ENCODE results near the gene KCNIP3.

Gene KCNIP3

GRCh38 chr2:95359031-95359430 lies 61.9 kb downstream of the KCNIP3 start:
- Histone ChIP-seq H3K18ac (ENCODE audit: low read length) (no peak overlapping the region), H3K9ac (ENCODE audit: low read depth, low read length, poor library complexity) (no peak overlapping the region), H2AK5ac (ENCODE audit: low read depth, low read length) (no peak overlapping the region), H2AFZ (ENCODE audit: low read length) (no peak overlapping the region), H3K27me3 (ENCODE audit: control insufficient read depth in 3 of 3, insufficient read depth in 3 of 3, low read depth in 1 of 3, low read length in 3 of 3) (no peaks in the 10 kb centered on the region), H3K9me3 (replicated peaks in 1 of 2; ENCODE audit: control insufficient read depth in 2 of 2, insufficient read depth in 1 of 2, low read depth in 1 of 2, low read length in 2 of 2) (peaks cover 0 to 6% of the 10 kb centered on the region in 2 donors), H2BK120ac (ENCODE audit: low read depth, low read length) (no peak overlapping the region), H3K4ac (ENCODE audit: low read length) (no peak overlapping the region), H3K27ac (replicated peaks; ENCODE audit: low read length) (no peak overlapping the region), H3K23ac (ENCODE audit: low read depth, low read length, poor library complexity) (no peak overlapping the region), H3K14ac (ENCODE audit: low read length) (no peak overlapping the region), H3K4me2 (ENCODE audit: insufficient read depth, low read length, poor library complexity, severe bottlenecking) (no peak overlapping the region), H3K36me3 (replicated peaks in 1 of 2; ENCODE audit: control insufficient read depth in 2 of 2, insufficient read depth in 2 of 2, low read length in 2 of 2) (no peaks in the 10 kb centered on the region), H2BK5ac (ENCODE audit: low read length) (no peak overlapping the region), H4K91ac (ENCODE audit: low read depth, low read length, poor library complexity) (no peak overlapping the region), H4K8ac (ENCODE audit: low read depth, low read length) (no peak overlapping the region), H2BK12ac (ENCODE audit: low read length) (no peak overlapping the region), H2BK15ac (ENCODE audit: low read length) (no peak overlapping the region), H3K4me3 (ENCODE audit: low read length in 2 of 2) (no peak overlapping the region), H3K4me1 (ENCODE audit: control insufficient read depth in 2 of 2, insufficient read depth in 1 of 2, low read depth in 1 of 2, low read length in 2 of 2) (no peaks in the 10 kb centered on the region), H3K79me1 (ENCODE audit: low read depth, low read length) (no peaks in the 10 kb centered on the region)
- WGBS, 2 donors (ENCODE audit: extremely low coverage in 2 of 2, insufficient read length in 2 of 2, insufficient replicate concordance in 1 of 2), result no CpG with 5 or more reads among the region's 3 CpGs
- DNase-seq (ENCODE audit: low spot score), result no peak

GRCh38 chr2:95359501-95359930 lies 62.4 kb downstream of the KCNIP3 start:
- Histone ChIP-seq H4K8ac (ENCODE audit: low read depth, low read length) (peak overlapping the region; percentile 30), H3K9ac (ENCODE audit: low read depth, low read length, poor library complexity) (peak overlapping the region; percentile 38), H3K27me3 (ENCODE audit: control insufficient read depth in 3 of 3, insufficient read depth in 3 of 3, low read depth in 1 of 3, low read length in 3 of 3) (no peaks in the 10 kb centered on the region), H4K91ac (ENCODE audit: low read depth, low read length, poor library complexity) (no peak overlapping the region), H3K18ac (ENCODE audit: low read length) (no peak overlapping the region), H3K36me3 (replicated peaks in 1 of 2; ENCODE audit: control insufficient read depth in 2 of 2, insufficient read depth in 2 of 2, low read length in 2 of 2) (no peaks in the 10 kb centered on the region), H3K79me1 (ENCODE audit: low read depth, low read length) (no peaks in the 10 kb centered on the region), H3K4me1 (ENCODE audit: control insufficient read depth in 2 of 2, insufficient read depth in 1 of 2, low read depth in 1 of 2, low read length in 2 of 2) (no peaks in the 10 kb centered on the region), H2BK15ac (ENCODE audit: low read length) (no peak overlapping the region), H3K27ac (replicated peaks; ENCODE audit: low read length) (no peak overlapping the region), H2AK5ac (ENCODE audit: low read depth, low read length) (peak overlapping the region; percentile 73), H2BK120ac (ENCODE audit: low read depth, low read length) (no peak overlapping the region), H2AFZ (ENCODE audit: low read length) (no peak overlapping the region), H2BK5ac (ENCODE audit: low read length) (no peak overlapping the region), H2BK12ac (ENCODE audit: low read length) (no peak overlapping the region), H3K4me3 (ENCODE audit: low read length in 2 of 2) (no peak overlapping the region), H3K14ac (ENCODE audit: low read length) (peak overlapping the region; percentile 63), H3K4ac (ENCODE audit: low read length) (no peak overlapping the region), H3K4me2 (ENCODE audit: insufficient read depth, low read length, poor library complexity, severe bottlenecking) (no peak overlapping the region), H3K23ac (ENCODE audit: low read depth, low read length, poor library complexity) (no peak overlapping the region), H3K9me3 (replicated peaks in 1 of 2; ENCODE audit: control insufficient read depth in 2 of 2, insufficient read depth in 1 of 2, low read depth in 1 of 2, low read length in 2 of 2) (peaks cover 0 to 6% of the 10 kb centered on the region in 2 donors)
- no CpG with 5 or more reads among the region's 5 CpGs for WGBS, 2 donors (ENCODE audit: extremely low coverage in 2 of 2, insufficient read length in 2 of 2, insufficient replicate concordance in 1 of 2)
- DNase-seq (ENCODE audit: low spot score), result no peak

- no CpG with 5 or more reads among the region's 9 CpGs for WGBS, 2 donors (ENCODE audit: extremely low coverage in 2 of 2, insufficient read length in 2 of 2, insufficient replicate concordance in 1 of 2)
- no peaks in the 10 kb centered on the region for H3K27me3 ChIP-seq (ENCODE audit: control insufficient read depth in 3 of 3, insufficient read depth in 3 of 3, low read depth in 1 of 3, low read length in 3 of 3)
- no peak overlapping the region for H3K14ac ChIP-seq (ENCODE audit: low read length)
- H4K8ac ChIP-seq (ENCODE audit: low read depth, low read length), result no peak overlapping the region
- H3K4me1 ChIP-seq (ENCODE audit: control insufficient read depth in 2 of 2, insufficient read depth in 1 of 2, low read depth in 1 of 2, low read length in 2 of 2), result no peaks in the 10 kb centered on the region
- no peak for DNase-seq (ENCODE audit: low spot score)
- H2AFZ ChIP-seq (ENCODE audit: low read length), result no peak overlapping the region
- no peak overlapping the region for H3K4ac ChIP-seq (ENCODE audit: low read length)
- H3K79me1 ChIP-seq (ENCODE audit: low read depth, low read length), result no peaks in the 10 kb centered on the region
- no peak overlapping the region for H2BK120ac ChIP-seq (ENCODE audit: low read depth, low read length)
- no peak overlapping the region for H2BK5ac ChIP-seq (ENCODE audit: low read length)
- H3K9ac ChIP-seq (ENCODE audit: low read depth, low read length, poor library complexity), result no peak overlapping the region
- no peak overlapping the region for H3K4me3 ChIP-seq (ENCODE audit: low read length in 2 of 2)
- H2BK15ac ChIP-seq (ENCODE audit: low read length), result no peak overlapping the region
- no peak overlapping the region for H2AK5ac ChIP-seq (ENCODE audit: low read depth, low read length)
- no peak overlapping the region for H3K27ac ChIP-seq (replicated peaks; ENCODE audit: low read length)
- H3K18ac ChIP-seq (ENCODE audit: low read length), result no peak overlapping the region
- H3K9me3 ChIP-seq (replicated peaks in 1 of 2; ENCODE audit: control insufficient read depth in 2 of 2, insufficient read depth in 1 of 2, low read depth in 1 of 2, low read length in 2 of 2), result peaks cover 0 to 6% of the 10 kb centered on the region in 2 donors
- no peak overlapping the region for H3K23ac ChIP-seq (ENCODE audit: low read depth, low read length, poor library complexity)
- no peak overlapping the region for H3K4me2 ChIP-seq (ENCODE audit: insufficient read depth, low read length, poor library complexity, severe bottlenecking)
- no peak overlapping the region for H4K91ac ChIP-seq (ENCODE audit: low read depth, low read length, poor library complexity)
- no peaks in the 10 kb centered on the region for H3K36me3 ChIP-seq (replicated peaks in 1 of 2; ENCODE audit: control insufficient read depth in 2 of 2, insufficient read depth in 2 of 2, low read length in 2 of 2)
- H2BK12ac ChIP-seq (ENCODE audit: low read length), result no peak overlapping the region
These were observed 64.3 kb downstream of the KCNIP3 start for GRCh38 chr2:95361216-95361980.

- H4K8ac ChIP-seq (ENCODE audit: low read depth, low read length), result no peak overlapping the region
- no peak overlapping the region for H3K18ac ChIP-seq (ENCODE audit: low read length)
- no peaks in the 10 kb centered on the region for H3K79me1 ChIP-seq (ENCODE audit: low read depth, low read length)
- no peak for DNase-seq (ENCODE audit: low spot score)
- H2BK12ac ChIP-seq (ENCODE audit: low read length), result no peak overlapping the region
- H3K4me2 ChIP-seq (ENCODE audit: insufficient read depth, low read length, poor library complexity, severe bottlenecking), result no peak overlapping the region
- no peak overlapping the region for H2BK15ac ChIP-seq (ENCODE audit: low read length)
- no peak overlapping the region for H3K23ac ChIP-seq (ENCODE audit: low read depth, low read length, poor library complexity)
- no peak overlapping the region for H3K14ac ChIP-seq (ENCODE audit: low read length)
- no peak overlapping the region for H2AFZ ChIP-seq (ENCODE audit: low read length)
- no peak overlapping the region for H4K91ac ChIP-seq (ENCODE audit: low read depth, low read length, poor library complexity)
- no peak overlapping the region for H3K4me3 ChIP-seq (ENCODE audit: low read length in 2 of 2)
- H3K36me3 ChIP-seq (replicated peaks in 1 of 2; ENCODE audit: control insufficient read depth in 2 of 2, insufficient read depth in 2 of 2, low read length in 2 of 2), result no peaks in the 10 kb centered on the region
- no peak overlapping the region for H2BK120ac ChIP-seq (ENCODE audit: low read depth, low read length)
- H3K4ac ChIP-seq (ENCODE audit: low read length), result no peak overlapping the region
- no peaks in the 10 kb centered on the region for H3K9me3 ChIP-seq (replicated peaks in 1 of 2; ENCODE audit: control insufficient read depth in 2 of 2, insufficient read depth in 1 of 2, low read depth in 1 of 2, low read length in 2 of 2)
- H2BK5ac ChIP-seq (ENCODE audit: low read length), result no peak overlapping the region
- H3K27me3 ChIP-seq (ENCODE audit: control insufficient read depth in 3 of 3, insufficient read depth in 3 of 3, low read depth in 1 of 3, low read length in 3 of 3), result no peaks in the 10 kb centered on the region
- H3K9ac ChIP-seq (ENCODE audit: low read depth, low read length, poor library complexity), result no peak overlapping the region
- no peak overlapping the region for H2AK5ac ChIP-seq (ENCODE audit: low read depth, low read length)
- H3K27ac ChIP-seq (replicated peaks; ENCODE audit: low read length), result no peak overlapping the region
- H3K4me1 ChIP-seq (ENCODE audit: control insufficient read depth in 2 of 2, insufficient read depth in 1 of 2, low read depth in 1 of 2, low read length in 2 of 2), result no peaks in the 10 kb centered on the region
- WGBS, 2 donors (ENCODE audit: extremely low coverage in 2 of 2, insufficient read length in 2 of 2, insufficient replicate concordance in 1 of 2), result no CpG with 5 or more reads among the region's 9 CpGs
These were observed 65.3 kb downstream of the KCNIP3 start for GRCh38 chr2:95362486-95362885.

Data from neuronal stem cell (in vitro differentiated cells).